HG02885 (cell line): ENCODE data around the gene ADGRL1.
"Not testable (repeated sequence)": the region's sequence is repeated elsewhere in the genome, so short reads cannot be mapped to it uniquely, and the experiment has no call there.

Source experiments
- ATAC-seq: cut with Tn5 transposase; IDR thresholded peaks from one replicate; pipeline ENCODE4 v1.9.1; 2021; ENCODE audit warnings: mild to moderate bottlenecking; ENCODE audit not compliant: unreplicated experiment, poor library complexity

The ADGRL1 gene

DNA sequence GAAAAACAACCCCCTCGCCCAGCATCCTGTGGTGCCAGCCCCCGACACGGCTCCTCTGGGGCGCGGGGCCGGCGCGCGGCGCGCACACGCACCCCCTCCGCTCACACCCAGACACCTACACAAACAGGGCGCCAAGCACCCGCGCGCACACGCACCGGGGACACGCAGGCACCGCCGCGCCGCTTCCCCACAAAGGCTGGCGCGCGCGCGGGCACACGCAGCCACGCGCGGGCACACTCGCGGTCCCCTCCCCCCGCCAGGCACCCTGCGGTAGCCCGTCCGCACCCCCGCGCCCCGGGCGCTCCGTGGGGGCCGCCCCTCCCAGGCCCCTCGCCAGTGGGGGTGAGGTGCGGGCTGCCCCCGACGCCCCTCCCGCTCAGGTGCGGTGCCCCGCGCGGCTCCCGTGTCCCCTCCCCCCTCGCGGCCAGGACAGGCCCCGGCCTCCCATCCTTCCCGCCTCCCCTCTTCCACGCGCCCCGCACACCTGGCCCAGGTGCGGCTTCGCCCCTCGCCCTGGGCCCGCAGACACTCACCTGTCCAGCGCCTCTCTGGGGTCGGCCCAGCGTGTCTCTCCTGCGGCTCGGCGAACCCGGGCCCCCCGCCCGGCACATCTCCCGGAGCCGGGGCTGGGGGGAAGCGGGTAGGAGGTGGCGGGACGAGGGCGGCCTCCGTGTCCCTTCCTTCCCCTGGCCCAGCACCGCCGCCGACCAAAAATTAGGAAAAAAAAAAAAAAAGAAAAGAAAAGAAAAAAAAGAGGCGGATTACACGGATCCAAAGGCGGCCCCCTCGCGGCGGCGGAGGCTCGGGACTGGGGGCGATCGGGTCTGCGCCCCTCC, at the start of gene ADGRL1:
Gene ADGRL1 (minus strand): TSS at position 718 of the 836 bp plus-strand sequence. CDS start 22,567 bp downstream, outside the sequence.
- not testable (repeated sequence) for ATAC-seq

DNA sequence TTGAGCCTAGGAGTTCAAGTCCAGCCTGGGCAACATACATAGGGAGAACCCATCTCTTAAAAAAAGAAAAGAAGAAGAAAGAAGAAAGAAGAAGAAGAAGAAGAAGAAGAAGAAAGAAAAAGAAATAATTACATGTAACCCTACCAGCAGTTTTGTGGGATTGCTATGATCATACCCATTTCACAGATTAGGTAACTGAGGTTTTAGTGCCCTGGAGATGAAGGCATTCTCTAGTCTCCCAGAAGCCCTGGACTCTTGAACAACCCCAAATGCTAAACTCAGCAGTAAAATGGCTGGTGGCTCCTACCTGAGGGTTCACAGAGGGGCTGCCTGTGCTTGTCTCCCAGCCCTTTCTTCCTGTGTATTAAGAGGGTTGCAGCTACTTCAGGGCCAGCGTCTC, 49.3 kb upstream of the ADGRL1 start:
- ATAC-seq: not testable (repeated sequence)

DNA sequence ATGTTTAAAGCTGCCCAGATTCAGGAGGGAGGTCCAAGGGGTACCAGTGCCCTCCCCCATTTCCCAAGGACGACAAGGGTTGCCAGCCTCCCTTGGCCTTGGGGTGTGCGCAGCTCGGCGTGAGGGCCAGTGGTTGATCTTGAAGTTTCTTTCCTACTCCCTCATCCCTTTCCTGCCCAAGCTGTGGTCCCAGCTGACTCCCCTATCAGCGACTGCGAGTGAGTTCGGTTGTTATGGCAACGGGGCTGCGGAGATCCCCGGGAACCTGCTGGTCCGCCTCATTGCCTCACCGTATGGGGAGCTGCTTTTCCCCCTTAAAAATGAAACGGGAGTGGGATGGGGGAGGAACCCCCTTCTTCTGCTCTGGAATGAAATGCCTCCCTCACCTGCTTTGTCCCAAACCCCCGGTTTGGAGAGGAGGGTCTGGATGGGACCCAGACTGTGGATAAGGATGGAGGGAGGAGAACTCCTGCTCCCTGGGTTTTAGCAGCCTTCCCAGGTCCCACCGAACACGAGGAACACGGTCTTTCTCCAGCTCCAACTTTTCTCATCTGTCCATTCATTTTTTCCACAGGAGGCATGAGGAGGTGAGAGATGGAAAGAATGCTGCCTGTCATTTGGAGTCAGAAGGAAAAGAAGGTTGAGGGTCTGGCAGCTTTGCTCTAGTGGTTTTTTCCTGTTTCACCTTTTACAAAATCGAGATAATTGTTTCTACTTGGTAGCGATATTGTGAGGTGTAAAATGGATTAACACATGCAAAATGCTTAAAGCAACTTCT, 48.0 kb upstream of the ADGRL1 start:
- ATAC-seq: not testable (repeated sequence)

DNA sequence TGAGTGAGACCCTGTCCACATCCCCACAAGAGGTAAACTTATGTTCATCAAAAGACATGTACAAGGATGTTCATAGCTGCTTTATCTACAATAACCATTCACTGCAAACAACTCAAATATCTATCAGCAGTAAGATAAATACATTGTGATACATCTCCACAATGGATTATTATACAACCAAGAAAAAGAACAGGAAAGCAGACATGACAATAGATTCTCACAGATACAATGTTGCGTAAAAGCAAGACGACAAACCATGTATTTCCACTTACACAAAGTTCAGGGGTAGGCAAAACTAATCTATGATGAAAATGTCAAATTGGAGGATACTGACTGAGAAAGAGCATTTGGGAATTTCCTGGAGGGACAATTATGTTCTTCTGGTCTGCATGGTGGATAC, 46.2 kb upstream of the ADGRL1 start:
- not testable (repeated sequence) for ATAC-seq

- no peak for ATAC-seq
Measured at GRCh38 chr19:14250870-14251269, 44.9 kb upstream of the ADGRL1 start.

DNA sequence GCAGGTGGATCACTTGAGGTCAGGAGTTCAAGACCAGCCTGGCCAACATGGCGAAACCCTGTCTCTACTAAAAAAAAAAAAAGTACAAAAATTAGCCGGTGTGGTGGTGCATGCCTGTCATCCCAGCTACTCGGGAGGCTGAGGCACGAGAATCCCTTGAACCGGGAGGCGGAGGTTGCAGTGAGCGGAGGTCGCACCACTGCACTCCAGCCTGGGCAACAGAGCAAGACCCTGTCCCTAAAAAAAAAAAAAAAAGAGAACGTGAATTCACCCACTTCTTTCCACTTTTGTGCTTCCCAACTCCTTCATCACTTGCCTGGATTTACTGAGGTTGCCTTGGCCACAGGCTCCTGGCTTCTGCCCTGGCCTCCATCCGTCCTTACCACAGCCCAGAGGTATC, 44.3 kb upstream of the ADGRL1 start:
- ATAC-seq: not testable (repeated sequence)

GRCh38 chr19:14249891-14250290, 43.9 kb upstream of the ADGRL1 start:
- not testable (repeated sequence) for ATAC-seq

GRCh38 chr19:14249012-14249754, 43.2 kb upstream of the ADGRL1 start:
- ATAC-seq: not testable (repeated sequence)

DNA sequence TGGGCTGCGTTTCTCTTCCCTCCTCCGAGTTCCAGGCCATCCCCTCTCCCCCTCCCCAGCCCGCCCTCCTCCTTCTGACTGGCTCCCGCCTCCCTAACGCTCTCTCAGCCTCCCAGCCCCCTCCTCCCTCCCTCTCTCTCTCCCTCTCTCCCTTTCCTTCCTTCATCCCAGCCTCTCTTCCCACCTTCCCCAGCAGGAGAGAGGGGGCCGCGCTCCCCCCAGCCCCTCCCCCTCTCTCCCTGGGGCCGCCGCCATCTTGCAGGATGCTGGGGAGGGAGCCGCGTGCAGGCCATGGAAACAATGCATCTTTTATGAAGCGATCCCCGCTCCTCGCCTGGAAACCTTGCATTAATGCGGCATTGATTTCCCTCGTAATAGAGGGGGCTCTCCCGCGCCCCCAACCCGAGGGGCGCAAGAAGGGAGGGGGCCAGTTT, 42.6 kb upstream of the ADGRL1 start:
- no peak for ATAC-seq

GRCh38 chr19:14247548-14248471, 41.8 kb upstream of the ADGRL1 start:
- ATAC-seq: not testable (repeated sequence)

GRCh38 chr19:14247205-14247547, 41.2 kb upstream of the ADGRL1 start:
- ATAC-seq: not testable (repeated sequence)

DNA sequence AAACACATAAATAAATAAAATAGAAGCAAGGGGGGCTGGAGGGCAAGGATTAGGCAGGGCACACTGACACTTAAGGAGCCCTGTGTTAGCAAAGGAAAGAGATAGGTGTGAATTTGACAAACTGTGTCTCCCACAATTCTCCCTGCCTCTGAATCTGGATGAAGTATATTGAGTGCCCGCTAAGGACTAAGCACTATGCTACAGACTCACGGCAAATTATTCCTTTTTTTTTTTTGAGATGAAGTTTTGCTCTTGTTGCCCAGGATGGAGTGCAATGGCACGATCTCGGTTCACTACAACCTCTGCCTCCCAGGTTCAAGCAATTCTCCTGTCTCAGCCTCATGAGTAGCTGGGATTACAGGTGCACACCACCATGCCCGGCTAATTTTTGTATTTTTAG, 38.4 kb upstream of the ADGRL1 start:
- ATAC-seq: not testable (repeated sequence)

- ATAC-seq: not testable (repeated sequence)
Measured at GRCh38 chr19:14243718-14244117, 37.7 kb upstream of the ADGRL1 start.

GRCh38 chr19:14237014-14237941, 31.3 kb upstream of the ADGRL1 start:
- ATAC-seq: no peak

GRCh38 chr19:14232945-14233344, 27.0 kb upstream of the ADGRL1 start:
- not testable (repeated sequence) for ATAC-seq

GRCh38 chr19:14228446-14229071, 22.6 kb upstream of the ADGRL1 start:
- not testable (repeated sequence) for ATAC-seq

DNA sequence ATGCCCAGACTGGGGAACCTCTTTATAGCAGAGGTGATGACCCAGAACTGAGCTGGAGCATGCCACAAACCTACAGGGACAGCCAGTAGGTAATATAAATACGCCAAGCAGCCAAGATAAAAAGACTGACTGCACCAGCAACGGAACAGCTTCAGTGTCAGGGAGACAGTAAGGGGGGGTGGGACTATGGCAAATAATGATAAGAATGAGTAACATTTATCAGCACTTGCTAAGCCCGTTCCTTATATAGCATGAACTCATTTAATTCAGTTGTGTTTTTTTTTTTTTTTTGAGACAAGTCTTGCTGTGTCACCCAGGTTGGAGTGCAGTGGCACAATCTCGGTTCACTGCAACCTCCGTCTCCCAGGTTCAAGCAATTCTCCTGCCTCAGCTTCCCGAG, 20.5 kb upstream of the ADGRL1 start:
- ATAC-seq: not testable (repeated sequence)

DNA sequence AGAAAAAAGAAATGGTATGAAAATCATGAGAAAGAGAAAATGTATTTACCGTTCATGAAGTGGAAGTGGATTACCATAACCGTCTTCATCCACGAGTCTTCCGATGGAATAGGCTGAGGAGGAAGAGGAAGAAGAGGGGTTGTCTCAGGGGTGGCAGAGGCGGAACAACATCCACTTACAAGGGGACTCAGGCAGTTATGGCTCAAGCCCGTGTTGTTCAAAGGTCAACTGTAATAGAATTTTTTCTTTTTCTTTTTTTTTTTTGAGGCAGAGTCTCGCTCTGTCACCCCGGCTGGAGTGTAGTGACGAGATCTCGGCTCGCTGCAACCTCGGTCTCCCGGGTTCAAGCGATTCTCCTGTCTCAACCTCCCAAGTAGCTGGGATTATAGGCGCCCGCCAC, 16.9 kb upstream of the ADGRL1 start:
- no peak for ATAC-seq
